Measurements from ENCODE around the gene DMPK.

GRCh38 chr19:45804959-45805230, 22.6 kb upstream of the DMPK start:
- TF ChIP-seq EZH2 (IDR thresholded peaks at IDR 0.05; ENCODE audit: low read length, unreplicated experiment) (no peak), CTCF (conservative IDR thresholded peaks at IDR 0.05; ENCODE audit: low read depth, low read length) (no peak)

Measured in PC-3 (cell line).